Thyroid gland (tissue), 4 donors: ENCODE data around the gene CCDC47. TPM values are rescaled to one million over a fixed set of nuclear protein-coding genes. Genes with fewer than 3 reads are reported as not detected.

Experiments used
- DNase-seq, 2 donors: peaks; one replicate each; pipeline ENCODE4 v3.0.0-alpha.2; 2019
- H3K27ac ChIP-seq, 3 donors: fragments of 200-600 bp; sonication (generic); 1 replicate in 2 of 3; 2 replicates in 1 of 3; pipeline ENCODE4 v1.5.1; 2016 to 2019; ENCODE audit warnings: mild to moderate bottlenecking in 1 of 3, moderate library complexity in 1 of 3
- H3K27me3 ChIP-seq: fragments of 200-600 bp; sonication (generic); one replicate; pipeline ENCODE4 v1.5.1; 2019
- H3K36me3 ChIP-seq, 2 donors: fragments of 200-600 bp; sonication (generic); one replicate each; pipeline ENCODE4 v1.5.1; 2016 to 2019
- H3K4me1 ChIP-seq, 2 donors: fragments of 200-600 bp; sonication (generic); one replicate each; pipeline ENCODE4 v1.5.1; 2017 to 2019
- H3K4me3 ChIP-seq, 3 donors: fragments of 200-600 bp; sonication (generic); replicated peaks in 1 of 3; 1 replicate in 2 of 3; 2 replicates in 1 of 3; pipeline ENCODE4 v1.5.1; 2016; ENCODE audit warnings: mild to moderate bottlenecking in 1 of 3
- H3K9me3 ChIP-seq: fragments of 200-600 bp; sonication (generic); one replicate; pipeline ENCODE4 v1.5.1; 2017
- CTCF ChIP-seq, 6 experiments: fragments of 200-600 bp in 3 of 6; fragments of 450-650 bp in 3 of 6; sonication (generic) in 3 of 6; IDR thresholded peaks; one replicate each; pipeline ENCODE4 v1.5.1; 2016 to 2019; ENCODE audit warnings: antibody characterized with exemption in 6 of 6, mild to moderate bottlenecking in 2 of 6, inconsistent platforms in 1 of 6, moderate library complexity in 1 of 6
- POLR2A ChIP-seq, 2 donors: fragments of 450-650 bp; IDR thresholded peaks; one replicate each; pipeline ENCODE4 v1.6.1; 2017; ENCODE audit warnings: antibody characterized with exemption in 2 of 2, mild to moderate bottlenecking in 2 of 2, moderate library complexity in 1 of 2
- WGBS, 2 donors: methylation state at CpG; one replicate each; pipeline ENCODE4 v1.1.5; 2017; 5-methylcytosine and 5-hydroxymethylcytosine counted together
- intact Hi-C: fragments of 100-400 bp; cut with DNase I; formaldehyde crosslinking; loops from one replicate; pipeline ENCODE4 v1.15.1; 2023
- total RNA-seq, 4 donors: library from RNA; depleted of rRNA; stranded (reverse); fragments of >200 nt; gene quantifications; one replicate each; pipeline ENCODE4 v1.2.3, GENCODE V29; 2016

The CCDC47 gene
- total RNA-seq, 4 donors from 2014 or later, result 69.4 to 120 (median 85.1) TPM

GRCh38 chr17:63716426-63716825 is 57.0 kb downstream of the CCDC47 start:
- TF ChIP-seq POLR2A (IDR thresholded peaks at IDR 0.05) (no peak), CTCF (IDR thresholded peaks at IDR 0.05) (no peak)
- Histone ChIP-seq H3K27me3 (no peaks in the 10 kb centered on the region), H3K4me3 (no peak overlapping the region), H3K4me1 (no peaks in the 10 kb centered on the region), H3K36me3 (peaks cover 4 to 13% of the 10 kb centered on the region in 2 donors), H3K9me3 (no peaks in the 10 kb centered on the region), H3K27ac (no peak overlapping the region)
- 86 to 90% methylated on average over 3 of the region's 3 CpGs for WGBS, 2 donors
- intact Hi-C loops, result no loop called here
- no peak for DNase-seq

- peaks cover 13 to 17% of the 10 kb centered on the region in 2 donors for H3K36me3 ChIP-seq
- no peak for DNase-seq
- H3K4me3 ChIP-seq, result no peak overlapping the region
- no peak overlapping the region for H3K27ac ChIP-seq
- TF ChIP-seq CTCF (IDR thresholded peaks at IDR 0.05), result no peak
- TF ChIP-seq POLR2A (IDR thresholded peaks at IDR 0.05), result no peak
- no peaks in the 10 kb centered on the region for H3K27me3 ChIP-seq
- H3K4me1 ChIP-seq, result no peaks in the 10 kb centered on the region
- intact Hi-C loops, result no loop called here
- H3K9me3 ChIP-seq, result no peaks in the 10 kb centered on the region
- 69 to 78% methylated on average over 7 to 10 of the region's 10 CpGs for WGBS, 2 donors
Measured at GRCh38 chr17:63714550-63715277, 58.7 kb downstream of the CCDC47 start.

- no peaks in the 10 kb centered on the region for H3K9me3 ChIP-seq
- peaks cover 25 to 42% of the 10 kb centered on the region in 2 donors for H3K36me3 ChIP-seq
- H3K27ac ChIP-seq, result no peak overlapping the region
- intact Hi-C loops, result no loop called here
- no peak for DNase-seq
- no peak for TF ChIP-seq CTCF (IDR thresholded peaks at IDR 0.05)
- no peak for TF ChIP-seq POLR2A (IDR thresholded peaks at IDR 0.05)
- H3K4me3 ChIP-seq, result no peak overlapping the region
- no peaks in the 10 kb centered on the region for H3K27me3 ChIP-seq
- H3K4me1 ChIP-seq, result no peaks in the 10 kb centered on the region
- 94 to 96% methylated on average over 6 of the region's 6 CpGs for WGBS, 2 donors
Measured at GRCh38 chr17:63709110-63709509, 64.3 kb downstream of the CCDC47 start.

GRCh38 chr17:63707151-63707550 is 66.2 kb downstream of the CCDC47 start:
- no peaks in the 10 kb centered on the region for H3K9me3 ChIP-seq
- H3K27me3 ChIP-seq, result no peaks in the 10 kb centered on the region
- DNase-seq, result no peak
- H3K36me3 ChIP-seq, result peaks cover 12 to 40% of the 10 kb centered on the region in 2 donors
- TF ChIP-seq POLR2A (IDR thresholded peaks at IDR 0.05) (no peak), CTCF (IDR thresholded peaks at IDR 0.05) (no peak)
- intact Hi-C loops, result no loop called here
- no peaks in the 10 kb centered on the region for H3K4me1 ChIP-seq
- no peak overlapping the region for H3K27ac ChIP-seq
- WGBS, 2 donors, result 93 to 98% methylated on average over 4 to 10 of the region's 11 CpGs
- H3K4me3 ChIP-seq, result no peak overlapping the region

GRCh38 chr17:63706336-63707082 is 66.9 kb downstream of the CCDC47 start:
- intact Hi-C loops, result no loop called here
- TF ChIP-seq POLR2A (IDR thresholded peaks at IDR 0.05), result no peak
- no peak for TF ChIP-seq CTCF (IDR thresholded peaks at IDR 0.05)
- Histone ChIP-seq H3K36me3 (peaks cover 12 to 38% of the 10 kb centered on the region in 2 donors), H3K9me3 (no peaks in the 10 kb centered on the region), H3K27me3 (no peaks in the 10 kb centered on the region), H3K27ac (no peak overlapping the region), H3K4me1 (no peaks in the 10 kb centered on the region), H3K4me3 (no peak overlapping the region)
- no peak for DNase-seq
- WGBS, 2 donors, result 87 to 89% methylated on average over 7 of the region's 7 CpGs
